Endothelial cell of umbilical vein (primary cell): ENCODE measurements around the gene BORA.

Source experiments
- EZH2 ChIP-seq: IDR thresholded peaks from 2 replicates; pipeline ENCODE4 v1.6.1; 2012; ENCODE audit warnings: borderline replicate concordance, low read depth, mild to moderate bottlenecking, moderate library complexity, low read length, inconsistent platforms; ENCODE audit not compliant: severe bottlenecking
- GATA2 ChIP-seq: IDR thresholded peaks from 2 replicates; pipeline ENCODE4 v1.7.0; 2011; ENCODE audit warnings: low read depth, mild to moderate bottlenecking, moderate library complexity, mixed read lengths, low read length; ENCODE audit not compliant: insufficient read length, insufficient read depth
- MYC ChIP-seq: IDR thresholded peaks from one replicate; pipeline ENCODE4 v1.6.1; 2011; ENCODE audit warnings: mild to moderate bottlenecking, low read depth, low read length
- POLR2A ChIP-seq: IDR thresholded peaks from 2 replicates; pipeline ENCODE4 v1.6.1; 2012; ENCODE audit warnings: low read depth, mild to moderate bottlenecking, control low read depth, low read length
- POLR2AphosphoS5 ChIP-seq: IDR thresholded peaks from 2 replicates; pipeline ENCODE4 v1.6.1; 2012; ENCODE audit warnings: low read depth, mild to moderate bottlenecking, control low read depth, low read length, moderate library complexity; ENCODE audit not compliant: insufficient read depth
- TF ChIP-seq, protein P1 (sequence below), 2 donors: IDR thresholded peaks; 1 replicate in 1 of 2; 2 replicates in 1 of 2; pipeline ENCODE4 v1.5.1; 2011; ENCODE audit warnings: low read length in 2 of 2, mild to moderate bottlenecking in 2 of 2, moderate library complexity in 2 of 2, control low read depth in 1 of 2, inconsistent platforms in 1 of 2, low read depth in 1 of 2; ENCODE audit not compliant: insufficient read depth in 1 of 2; ENCODE audit errors: extremely low read depth in 1 of 2
- TF ChIP-seq, protein P2 (sequence below): IDR thresholded peaks from 2 replicates; pipeline ENCODE4 v1.6.1; 2011; ENCODE audit not compliant: insufficient read depth, insufficient read length

GRCh38 chr13:72726726-72727416 lies 852 bp upstream of the BORA start:
- TF ChIP-seq, protein P1, sequence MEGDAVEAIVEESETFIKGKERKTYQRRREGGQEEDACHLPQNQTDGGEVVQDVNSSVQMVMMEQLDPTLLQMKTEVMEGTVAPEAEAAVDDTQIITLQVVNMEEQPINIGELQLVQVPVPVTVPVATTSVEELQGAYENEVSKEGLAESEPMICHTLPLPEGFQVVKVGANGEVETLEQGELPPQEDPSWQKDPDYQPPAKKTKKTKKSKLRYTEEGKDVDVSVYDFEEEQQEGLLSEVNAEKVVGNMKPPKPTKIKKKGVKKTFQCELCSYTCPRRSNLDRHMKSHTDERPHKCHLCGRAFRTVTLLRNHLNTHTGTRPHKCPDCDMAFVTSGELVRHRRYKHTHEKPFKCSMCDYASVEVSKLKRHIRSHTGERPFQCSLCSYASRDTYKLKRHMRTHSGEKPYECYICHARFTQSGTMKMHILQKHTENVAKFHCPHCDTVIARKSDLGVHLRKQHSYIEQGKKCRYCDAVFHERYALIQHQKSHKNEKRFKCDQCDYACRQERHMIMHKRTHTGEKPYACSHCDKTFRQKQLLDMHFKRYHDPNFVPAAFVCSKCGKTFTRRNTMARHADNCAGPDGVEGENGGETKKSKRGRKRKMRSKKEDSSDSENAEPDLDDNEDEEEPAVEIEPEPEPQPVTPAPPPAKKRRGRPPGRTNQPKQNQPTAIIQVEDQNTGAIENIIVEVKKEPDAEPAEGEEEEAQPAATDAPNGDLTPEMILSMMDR (IDR thresholded peaks at IDR 0.05; ENCODE audit: extremely low read depth in 1 of 2, insufficient read depth in 1 of 2, low read depth in 1 of 2, low read length in 2 of 2): no peak
- TF ChIP-seq POLR2A (no peak), EZH2 (no peak), GATA2 (no peak), POLR2AphosphoS5 (no peak), MYC (no peak)
- TF ChIP-seq, protein P2, sequence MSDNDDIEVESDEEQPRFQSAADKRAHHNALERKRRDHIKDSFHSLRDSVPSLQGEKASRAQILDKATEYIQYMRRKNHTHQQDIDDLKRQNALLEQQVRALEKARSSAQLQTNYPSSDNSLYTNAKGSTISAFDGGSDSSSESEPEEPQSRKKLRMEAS: no peak
